Gastrocnemius medialis (tissue), 4 donors: ENCODE data around the gene KISS1.

Source experiments
- POLR2A ChIP-seq, 2 donors: fragments of 450-650 bp; IDR thresholded peaks; one replicate each; pipeline ENCODE4 v1.6.1; 2017; ENCODE audit warnings: antibody characterized with exemption in 2 of 2, mild to moderate bottlenecking in 2 of 2, moderate library complexity in 2 of 2
- TF ChIP-seq, protein P1 (sequence below), 5 experiments: fragments of 450-650 bp in 3 of 5; fragments of 200-600 bp in 2 of 5; sonication (generic) in 2 of 5; IDR thresholded peaks in 4 of 5; conservative IDR thresholded peaks in 1 of 5; 1 replicate in 4 of 5; 2 replicates in 1 of 5; pipeline ENCODE4 v1.5.1; 2016 to 2019; ENCODE audit warnings: antibody characterized with exemption in 5 of 5, mild to moderate bottlenecking in 3 of 5, moderate library complexity in 3 of 5

DNA sequence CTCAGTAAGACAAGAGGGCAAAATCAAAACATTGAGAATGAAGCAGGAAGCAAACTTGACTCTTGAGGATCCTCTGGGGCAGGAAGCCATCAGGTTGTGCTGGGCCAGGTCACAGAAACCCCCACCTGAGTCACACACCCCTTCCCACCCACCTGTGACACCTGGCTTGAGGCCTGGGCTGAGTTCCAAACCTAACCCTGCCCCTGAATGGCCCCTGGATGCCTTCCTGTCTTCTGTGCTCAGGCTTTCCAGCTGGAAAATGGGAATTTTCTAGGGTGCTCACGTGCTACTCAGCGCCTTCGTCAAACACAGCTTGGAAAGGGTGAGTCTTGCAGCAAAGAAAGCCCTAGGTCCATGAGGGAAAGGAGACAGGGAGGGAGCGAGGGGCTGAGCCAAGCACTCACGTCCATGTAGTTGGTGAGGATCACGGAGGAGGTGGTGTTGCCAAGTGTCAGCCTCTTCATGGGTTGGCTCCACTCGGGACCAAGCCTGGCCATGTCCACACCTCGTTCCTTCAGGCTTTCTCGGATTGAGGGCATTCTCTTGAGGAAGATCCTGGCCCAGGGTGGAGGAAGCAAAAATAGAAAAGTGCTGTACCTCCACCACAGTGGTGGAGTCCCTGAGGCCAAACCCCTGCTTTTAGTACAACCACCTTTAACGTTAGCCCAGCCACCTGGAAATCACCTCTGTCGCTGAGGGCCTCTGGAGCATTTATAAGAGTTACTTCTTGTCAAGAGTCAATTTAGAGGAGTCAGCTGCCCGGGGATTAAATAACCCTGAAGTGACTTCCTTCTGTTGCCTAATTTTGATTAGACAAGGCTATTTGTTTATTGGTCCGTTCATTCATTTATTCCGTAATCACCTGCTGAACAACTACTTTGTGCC is 34.4 kb downstream of the KISS1 start:
- TF ChIP-seq, protein P1, sequence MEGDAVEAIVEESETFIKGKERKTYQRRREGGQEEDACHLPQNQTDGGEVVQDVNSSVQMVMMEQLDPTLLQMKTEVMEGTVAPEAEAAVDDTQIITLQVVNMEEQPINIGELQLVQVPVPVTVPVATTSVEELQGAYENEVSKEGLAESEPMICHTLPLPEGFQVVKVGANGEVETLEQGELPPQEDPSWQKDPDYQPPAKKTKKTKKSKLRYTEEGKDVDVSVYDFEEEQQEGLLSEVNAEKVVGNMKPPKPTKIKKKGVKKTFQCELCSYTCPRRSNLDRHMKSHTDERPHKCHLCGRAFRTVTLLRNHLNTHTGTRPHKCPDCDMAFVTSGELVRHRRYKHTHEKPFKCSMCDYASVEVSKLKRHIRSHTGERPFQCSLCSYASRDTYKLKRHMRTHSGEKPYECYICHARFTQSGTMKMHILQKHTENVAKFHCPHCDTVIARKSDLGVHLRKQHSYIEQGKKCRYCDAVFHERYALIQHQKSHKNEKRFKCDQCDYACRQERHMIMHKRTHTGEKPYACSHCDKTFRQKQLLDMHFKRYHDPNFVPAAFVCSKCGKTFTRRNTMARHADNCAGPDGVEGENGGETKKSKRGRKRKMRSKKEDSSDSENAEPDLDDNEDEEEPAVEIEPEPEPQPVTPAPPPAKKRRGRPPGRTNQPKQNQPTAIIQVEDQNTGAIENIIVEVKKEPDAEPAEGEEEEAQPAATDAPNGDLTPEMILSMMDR (IDR thresholded peaks at IDR 0.05 in 4 of 5, conservative IDR thresholded peaks at IDR 0.05 in 1 of 5), result no peak
- TF ChIP-seq POLR2A (IDR thresholded peaks at IDR 0.05), result no peak
